Activated effector memory CD4-positive, alpha-beta T cell treated with anti-CD3 and anti-CD28 coated beads, Interleukin-2, amount 50 U/mL, for 16 hours (primary cell): ENCODE results near the gene USP10.

Source experiments
- DNase-seq: peaks from one replicate; pipeline ENCODE4 v3.0.0-alpha.2; 2020

Gene USP10

GRCh38 chr16:84700446-84701300, 873 bp downstream of the USP10 start:
- peak; percentile 77 for DNase-seq

GRCh38 chr16:84703681-84704080, 3.9 kb downstream of the USP10 start:
- no peak for DNase-seq

- DNase-seq = no peak
These were observed 4.5 kb downstream of the USP10 start for GRCh38 chr16:84704253-84704652.

- DNase-seq = no peak
These were observed 7.1 kb downstream of the USP10 start for GRCh38 chr16:84706856-84707255.

GRCh38 chr16:84709609-84710008, 9.8 kb downstream of the USP10 start:
- DNase-seq = no peak

GRCh38 chr16:84710686-84711085, 10.9 kb downstream of the USP10 start:
- no peak for DNase-seq

GRCh38 chr16:84712138-84712671, 12.4 kb downstream of the USP10 start:
- no peak for DNase-seq

GRCh38 chr16:84712801-84713775, 13.3 kb downstream of the USP10 start:
- DNase-seq = no peak

- DNase-seq = no peak
These were observed 14.2 kb downstream of the USP10 start for GRCh38 chr16:84714028-84714427.

- DNase-seq = no peak
These were observed 15.6 kb downstream of the USP10 start for GRCh38 chr16:84715424-84715823.

GRCh38 chr16:84715854-84716253, 16.1 kb downstream of the USP10 start:
- DNase-seq = no peak

- no peak for DNase-seq
These were observed 16.9 kb downstream of the USP10 start for GRCh38 chr16:84716740-84717139.

- DNase-seq = no peak
These were observed 17.7 kb downstream of the USP10 start for GRCh38 chr16:84717484-84717883.

GRCh38 chr16:84720177-84720579, 20.4 kb downstream of the USP10 start:
- no peak for DNase-seq

GRCh38 chr16:84722068-84722467, 22.3 kb downstream of the USP10 start:
- DNase-seq = no peak

GRCh38 chr16:84723906-84724305, 24.1 kb downstream of the USP10 start:
- no peak for DNase-seq

GRCh38 chr16:84724606-84725309, 25.0 kb downstream of the USP10 start:
- DNase-seq = no peak

GRCh38 chr16:84725481-84726078, 25.8 kb downstream of the USP10 start:
- DNase-seq = no peak

GRCh38 chr16:84726079-84726668, 26.4 kb downstream of the USP10 start:
- peak; percentile 93 for DNase-seq

GRCh38 chr16:84726669-84727467, 27.1 kb downstream of the USP10 start:
- DNase-seq = no peak

- DNase-seq = no peak
These were observed 29.1 kb downstream of the USP10 start for GRCh38 chr16:84728853-84729424.
